H1 (cell line): Measurements from ENCODE around the gene MTTP. TPM values are rescaled to one million over a fixed set of nuclear protein-coding genes. Genes with fewer than 3 reads are reported as not detected.

ENCODE experiments used
- BRCA1 ChIP-seq: IDR thresholded peaks from 2 replicates; pipeline ENCODE4 v1.6.1; 2012; ENCODE audit warnings: low read depth, low read length, improper control_type of control experiment
- polyA plus RNA-seq, 7 experiments: library from polyadenylated mRNA; depleted of rRNA in 3 of 7; stranded (reverse) in 5 of 7; unstranded in 2 of 7; fragments of >200 nt in 5 of 7; fragments of 200-250 nt in 2 of 7; gene quantifications; 1 replicate in 5 of 7; 2 replicates in 1 of 7; 4 replicates in 1 of 7; pipeline versions ENCODE4 v1.2.1 to v1.2.3, GENCODE V29; 2011 to 2013; ENCODE audit warnings: missing spikeins in 2 of 7, mixed read lengths in 2 of 7
- total RNA-seq: library from RNA; stranded (reverse); fragmentation: NEBNext Ultra II Directional; extraction: Animal tissue kit (Norgen Biotek cat#: 25700); gene quantifications from 2 replicates; pipeline ENCODE4 v1.2.1, GENCODE V29; 2021

MTTP gene
- total and polyA plus RNA-seq, 2 of the 8 experiments (the other 6 are each of a cell fraction or from before 2014, with no cell fraction given): 0.12 to 0.26 TPM

DNA sequence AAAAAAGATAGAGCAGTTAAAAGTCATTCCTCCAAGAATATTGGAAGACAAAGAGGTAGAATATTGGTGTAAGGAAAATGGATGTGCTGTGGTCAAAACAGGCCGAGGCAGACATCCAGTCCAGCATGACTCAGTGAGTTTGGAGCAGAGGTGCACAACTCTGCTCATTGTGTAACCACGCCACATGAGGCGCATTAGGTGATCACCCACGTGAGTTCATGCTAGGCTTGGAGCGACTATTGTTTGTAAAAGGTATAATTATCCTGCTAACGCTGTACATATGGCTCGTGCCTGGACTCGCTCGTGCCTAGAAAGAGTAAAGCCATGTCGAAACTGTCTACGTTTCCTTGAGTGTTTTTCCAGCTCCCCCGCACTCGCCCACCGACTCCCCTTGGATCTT is 59.1 kb downstream of the MTTP start (continued):
- no peak for TF ChIP-seq BRCA1
